ENCODE measurements around the gene ALDH3A2. TPM values are rescaled to one million over a fixed set of nuclear protein-coding genes. Genes with fewer than 3 reads are reported as not detected.

ALDH3A2 gene
- total RNA-seq, 1 experiment from 2014 or later, result 44.4 TPM

DNA sequence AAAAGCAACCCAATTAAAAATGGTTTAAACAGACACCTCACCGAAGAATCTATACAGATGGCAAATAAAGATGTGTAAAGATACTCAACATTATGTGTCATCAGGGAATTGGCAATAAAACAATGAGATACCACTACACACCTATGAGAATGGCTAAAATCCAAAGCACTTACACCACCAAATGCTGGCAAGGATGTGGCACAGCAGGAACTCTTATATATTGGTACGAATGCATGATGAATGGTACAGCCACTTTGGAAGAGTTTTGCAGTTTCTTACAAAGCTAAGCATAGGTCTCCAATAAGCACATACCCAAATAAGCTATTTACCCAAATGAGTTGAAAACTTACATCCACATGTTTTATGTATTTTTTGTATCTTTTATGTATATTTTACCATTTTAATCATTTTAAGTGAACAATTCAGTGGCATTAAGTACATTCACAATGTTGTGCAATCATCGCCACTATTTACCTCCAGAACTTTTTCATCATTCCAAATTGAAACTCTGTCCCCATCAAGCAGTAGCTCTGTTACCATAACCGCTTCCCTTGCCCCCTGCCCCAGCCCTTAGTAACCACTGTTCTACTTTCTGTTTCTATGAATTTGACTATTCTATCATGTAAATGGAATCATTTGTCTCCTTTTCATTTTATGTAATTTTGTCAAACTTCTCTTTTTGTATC is 6.7 kb upstream of the ALDH3A2 start:
- BruUV-seq (replicated peaks), result no TSS peak
- Histone ChIP-seq H3K4me1 (ENCODE audit: control insufficient read depth, insufficient read depth, low read length) (peaks cover 31% of the 10 kb centered on the region), H3K27ac (ENCODE audit: low read length) (no peak overlapping the region; the same call in 1 of the 2 replicates), H3K36me3 (ENCODE audit: control insufficient read depth, insufficient read depth, low read length) (no peaks in the 10 kb centered on the region), H3K9me3 (ENCODE audit: control insufficient read depth, insufficient read depth, low read depth, low read length) (no peaks in the 10 kb centered on the region), H3K27me3 (ENCODE audit: control insufficient read depth, insufficient read depth, low read length) (no peaks in the 10 kb centered on the region), H3K4me3 (ENCODE audit: low read depth in 2 of 2, low read length in 2 of 2) (no peak overlapping the region)
- ATAC-seq, result peak; percentile 62; the same call in 1 of the 2 replicates
- in situ Hi-C loops (cut with HindIII; ENCODE audit: low pct_unique_long_range_greater_than_20kb, low sequenced_read_pairs) (no loop called here), intact Hi-C loops (cut with micrococcal nuclease; ENCODE audit: unreplicated experiment) (loop anchor here (10.0 kb wide), 1 partner anchor 127 kb away; no protein-coding TSS in a partner anchor)
- DNase-seq (ENCODE audit: low read depth, low spot score), result no peak
- TF ChIP-seq SIN3A (IDR thresholded peaks at IDR 0.05; ENCODE audit: borderline replicate concordance, insufficient read depth, low read depth, low read length), result no peak
- no peak for TF ChIP-seq POLR2AphosphoS5 (IDR thresholded peaks at IDR 0.05; ENCODE audit: low read depth, low read length)
- TF ChIP-seq, protein P1, sequence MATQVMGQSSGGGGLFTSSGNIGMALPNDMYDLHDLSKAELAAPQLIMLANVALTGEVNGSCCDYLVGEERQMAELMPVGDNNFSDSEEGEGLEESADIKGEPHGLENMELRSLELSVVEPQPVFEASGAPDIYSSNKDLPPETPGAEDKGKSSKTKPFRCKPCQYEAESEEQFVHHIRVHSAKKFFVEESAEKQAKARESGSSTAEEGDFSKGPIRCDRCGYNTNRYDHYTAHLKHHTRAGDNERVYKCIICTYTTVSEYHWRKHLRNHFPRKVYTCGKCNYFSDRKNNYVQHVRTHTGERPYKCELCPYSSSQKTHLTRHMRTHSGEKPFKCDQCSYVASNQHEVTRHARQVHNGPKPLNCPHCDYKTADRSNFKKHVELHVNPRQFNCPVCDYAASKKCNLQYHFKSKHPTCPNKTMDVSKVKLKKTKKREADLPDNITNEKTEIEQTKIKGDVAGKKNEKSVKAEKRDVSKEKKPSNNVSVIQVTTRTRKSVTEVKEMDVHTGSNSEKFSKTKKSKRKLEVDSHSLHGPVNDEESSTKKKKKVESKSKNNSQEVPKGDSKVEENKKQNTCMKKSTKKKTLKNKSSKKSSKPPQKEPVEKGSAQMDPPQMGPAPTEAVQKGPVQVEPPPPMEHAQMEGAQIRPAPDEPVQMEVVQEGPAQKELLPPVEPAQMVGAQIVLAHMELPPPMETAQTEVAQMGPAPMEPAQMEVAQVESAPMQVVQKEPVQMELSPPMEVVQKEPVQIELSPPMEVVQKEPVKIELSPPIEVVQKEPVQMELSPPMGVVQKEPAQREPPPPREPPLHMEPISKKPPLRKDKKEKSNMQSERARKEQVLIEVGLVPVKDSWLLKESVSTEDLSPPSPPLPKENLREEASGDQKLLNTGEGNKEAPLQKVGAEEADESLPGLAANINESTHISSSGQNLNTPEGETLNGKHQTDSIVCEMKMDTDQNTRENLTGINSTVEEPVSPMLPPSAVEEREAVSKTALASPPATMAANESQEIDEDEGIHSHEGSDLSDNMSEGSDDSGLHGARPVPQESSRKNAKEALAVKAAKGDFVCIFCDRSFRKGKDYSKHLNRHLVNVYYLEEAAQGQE (IDR thresholded peaks at IDR 0.05; ENCODE audit: insufficient read depth in 1 of 2, low read depth in 2 of 2, low read length in 1 of 2), result no peak
- TF ChIP-seq, protein P2, sequence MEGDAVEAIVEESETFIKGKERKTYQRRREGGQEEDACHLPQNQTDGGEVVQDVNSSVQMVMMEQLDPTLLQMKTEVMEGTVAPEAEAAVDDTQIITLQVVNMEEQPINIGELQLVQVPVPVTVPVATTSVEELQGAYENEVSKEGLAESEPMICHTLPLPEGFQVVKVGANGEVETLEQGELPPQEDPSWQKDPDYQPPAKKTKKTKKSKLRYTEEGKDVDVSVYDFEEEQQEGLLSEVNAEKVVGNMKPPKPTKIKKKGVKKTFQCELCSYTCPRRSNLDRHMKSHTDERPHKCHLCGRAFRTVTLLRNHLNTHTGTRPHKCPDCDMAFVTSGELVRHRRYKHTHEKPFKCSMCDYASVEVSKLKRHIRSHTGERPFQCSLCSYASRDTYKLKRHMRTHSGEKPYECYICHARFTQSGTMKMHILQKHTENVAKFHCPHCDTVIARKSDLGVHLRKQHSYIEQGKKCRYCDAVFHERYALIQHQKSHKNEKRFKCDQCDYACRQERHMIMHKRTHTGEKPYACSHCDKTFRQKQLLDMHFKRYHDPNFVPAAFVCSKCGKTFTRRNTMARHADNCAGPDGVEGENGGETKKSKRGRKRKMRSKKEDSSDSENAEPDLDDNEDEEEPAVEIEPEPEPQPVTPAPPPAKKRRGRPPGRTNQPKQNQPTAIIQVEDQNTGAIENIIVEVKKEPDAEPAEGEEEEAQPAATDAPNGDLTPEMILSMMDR (IDR thresholded peaks at IDR 0.05), result no peak
- TF ChIP-seq TCF7L2 (IDR thresholded peaks at IDR 0.05; ENCODE audit: low read depth, low read length), result no peak
- CTCF ChIA-PET, result no interaction called here
- POLR2A ChIA-PET, result interaction anchor here (0.6 kb wide), 2 partner anchors 47 to 48 kb away, joined by 3 to 6 read pairs; no protein-coding TSS in a partner anchor

DNA sequence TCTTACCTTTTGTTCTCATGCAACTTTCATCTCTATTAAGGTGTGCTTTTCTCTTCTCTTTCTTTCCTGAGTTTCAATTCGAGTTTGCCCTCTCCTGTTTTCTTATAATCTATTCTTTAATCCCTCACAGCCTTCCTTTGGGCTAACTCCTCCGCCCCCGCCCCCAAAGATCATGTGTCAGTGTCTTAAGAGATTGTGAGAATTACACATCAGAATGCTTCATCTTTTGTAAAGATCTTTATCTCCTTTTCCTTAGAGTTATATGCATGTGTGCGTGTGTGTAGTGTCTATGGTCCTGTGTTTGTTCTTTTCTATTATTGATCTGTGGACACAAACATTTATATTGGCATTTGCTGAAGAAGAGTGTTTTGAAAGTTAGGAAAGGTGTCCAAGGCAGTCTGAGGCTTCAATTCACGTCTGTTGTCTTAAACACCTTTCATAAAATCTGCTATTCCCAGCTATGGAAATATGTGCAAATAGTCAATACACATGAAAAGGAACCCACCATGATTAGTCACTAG is 6.1 kb upstream of the ALDH3A2 start:
- H3K4me1 ChIP-seq (ENCODE audit: control insufficient read depth, insufficient read depth, low read length), result peaks cover 37% of the 10 kb centered on the region
- DNase-seq (ENCODE audit: low read depth, low spot score) (no peak), ATAC-seq (no peak)
- H3K27me3 ChIP-seq (ENCODE audit: control insufficient read depth, insufficient read depth, low read length), result no peaks in the 10 kb centered on the region
- in situ Hi-C loops (cut with HindIII; ENCODE audit: low pct_unique_long_range_greater_than_20kb, low sequenced_read_pairs), result no loop called here
- TF ChIP-seq, protein P2 (IDR thresholded peaks at IDR 0.05), result no peak
- TF ChIP-seq TCF7L2 (IDR thresholded peaks at IDR 0.05; ENCODE audit: low read depth, low read length) (no peak), SIN3A (IDR thresholded peaks at IDR 0.05; ENCODE audit: borderline replicate concordance, insufficient read depth, low read depth, low read length) (no peak), POLR2AphosphoS5 (IDR thresholded peaks at IDR 0.05; ENCODE audit: low read depth, low read length) (no peak)
- TF ChIP-seq, protein P1 (IDR thresholded peaks at IDR 0.05; ENCODE audit: insufficient read depth in 1 of 2, low read depth in 2 of 2, low read length in 1 of 2), result no peak
- H3K27ac ChIP-seq (ENCODE audit: low read length), result no peak overlapping the region; the same call in 1 of the 2 replicates
- POLR2A ChIA-PET, result interaction anchor here (0.6 kb wide), 1 partner anchor 46 kb away, joined by 6 read pairs; no protein-coding TSS in a partner anchor
- intact Hi-C loops (cut with micrococcal nuclease; ENCODE audit: unreplicated experiment), result loop anchor here (10.0 kb wide), 1 partner anchor 128 kb away; no protein-coding TSS in a partner anchor
- H3K4me3 ChIP-seq (ENCODE audit: low read depth in 2 of 2, low read length in 2 of 2), result no peak overlapping the region
- no TSS peak for BruUV-seq (replicated peaks)
- H3K36me3 ChIP-seq (ENCODE audit: control insufficient read depth, insufficient read depth, low read length), result no peaks in the 10 kb centered on the region
- H3K9me3 ChIP-seq (ENCODE audit: control insufficient read depth, insufficient read depth, low read depth, low read length), result no peaks in the 10 kb centered on the region
- CTCF ChIA-PET, result interaction anchor here (0.6 kb wide), 1 partner anchor 11 kb away, joined by 3 read pairs; no protein-coding TSS in a partner anchor
